Vagina (tissue), 2 donors: ENCODE measurements around the gene SLC16A8. TPM values are rescaled to one million over a fixed set of nuclear protein-coding genes. Genes with fewer than 3 reads are reported as not detected.
A peak's percentile ranks its signal among the peaks of the same experiment; 100 is the strongest.
"Not testable (repeated sequence)": the region's sequence is repeated elsewhere in the genome, so short reads cannot be mapped to it uniquely, and the experiment has no call there.

Experiments used
- DNase-seq, 2 donors: peaks; one replicate each; pipeline ENCODE4 v3.0.0-alpha.2; 2017; ENCODE audit errors: extremely low spot score in 2 of 2
- H3K27ac ChIP-seq: fragments of 200-600 bp; sonication (generic); one replicate; pipeline ENCODE4 v1.5.1; 2019
- H3K27me3 ChIP-seq: fragments of 200-600 bp; sonication (generic); one replicate; pipeline ENCODE4 v1.5.1; 2019
- H3K36me3 ChIP-seq, 2 donors: fragments of 200-600 bp; sonication (generic); one replicate each; pipeline ENCODE4 v1.5.1; 2017 to 2019
- H3K4me1 ChIP-seq: fragments of 200-600 bp; sonication (generic); one replicate; pipeline ENCODE4 v1.5.1; 2019
- H3K4me3 ChIP-seq, 2 donors: fragments of 200-600 bp; sonication (generic); 1 replicate in 1 of 2; 2 replicates in 1 of 2; pipeline ENCODE4 v1.5.1; 2016 to 2019
- H3K9me3 ChIP-seq: fragments of 200-600 bp; sonication (generic); one replicate; pipeline ENCODE4 v1.5.1; 2019
- POLR2A ChIP-seq, 2 donors: fragments of 450-650 bp; IDR thresholded peaks; one replicate each; pipeline ENCODE4 v1.6.1; 2017; ENCODE audit warnings: antibody characterized with exemption in 2 of 2, mild to moderate bottlenecking in 2 of 2, moderate library complexity in 2 of 2
- POLR2AphosphoS5 ChIP-seq, 2 donors: sonication (generic); formaldehyde crosslinking; IDR thresholded peaks; one replicate each; pipeline ENCODE4 v1.9.0; 2017; ENCODE audit warnings: antibody characterized with exemption in 2 of 2, mild to moderate bottlenecking in 2 of 2, low read depth in 1 of 2; ENCODE audit not compliant: insufficient read depth in 1 of 2
- intact Hi-C: fragments of 100-400 bp; cut with DNase I; formaldehyde crosslinking; loops from one replicate; pipeline ENCODE4 v1.15.1; 2023
- total RNA-seq: library from RNA; depleted of rRNA; stranded (reverse); fragments of >200 nt; gene quantifications from one replicate; pipeline ENCODE4 v1.2.3, GENCODE V29; 2016
- TF ChIP-seq, protein P1 (sequence below), 3 experiments: fragments of 450-650 bp in 2 of 3; fragments of 200-600 bp in 1 of 3; sonication (generic) in 1 of 3; IDR thresholded peaks; one replicate each; pipeline ENCODE4 v1.5.1; 2017 to 2019; ENCODE audit warnings: antibody characterized with exemption in 3 of 3, mild to moderate bottlenecking in 2 of 3, moderate library complexity in 2 of 3

Gene SLC16A8
- total RNA-seq, 1 donor from 2014 or later: 0.98 TPM

DNA sequence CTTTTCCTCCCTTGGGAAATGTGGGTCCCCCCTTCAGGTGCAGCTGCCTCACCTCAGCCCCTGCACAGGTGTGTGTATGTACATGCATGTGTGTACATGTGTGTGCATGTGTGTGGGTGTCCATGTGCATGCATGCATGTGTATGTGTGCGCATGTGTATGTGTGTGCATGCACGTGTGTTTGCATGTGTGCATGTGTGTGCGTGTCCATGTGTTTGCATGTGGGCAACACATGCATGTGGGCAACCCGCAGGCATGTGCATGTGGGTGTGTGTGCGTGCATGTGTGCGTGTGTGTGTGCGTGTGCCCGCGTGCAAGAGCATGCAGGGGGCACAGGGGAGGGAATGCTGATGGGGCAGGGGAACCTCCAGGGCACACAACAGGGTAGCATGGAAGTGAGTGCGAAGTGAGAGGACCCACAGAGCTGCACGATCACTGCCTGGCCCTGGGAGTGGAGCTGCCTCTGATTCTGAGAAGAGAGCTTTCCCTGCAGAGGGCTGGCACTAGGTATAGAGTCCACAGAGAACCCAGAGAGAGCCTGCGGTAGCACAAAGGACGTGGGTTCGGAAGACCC, 41.1 kb upstream of the SLC16A8 start:
- TF ChIP-seq POLR2AphosphoS5 (IDR thresholded peaks at IDR 0.05; ENCODE audit: insufficient read depth in 1 of 2, low read depth in 1 of 2) (no peak), POLR2A (IDR thresholded peaks at IDR 0.05) (no peak)
- TF ChIP-seq, protein P1, sequence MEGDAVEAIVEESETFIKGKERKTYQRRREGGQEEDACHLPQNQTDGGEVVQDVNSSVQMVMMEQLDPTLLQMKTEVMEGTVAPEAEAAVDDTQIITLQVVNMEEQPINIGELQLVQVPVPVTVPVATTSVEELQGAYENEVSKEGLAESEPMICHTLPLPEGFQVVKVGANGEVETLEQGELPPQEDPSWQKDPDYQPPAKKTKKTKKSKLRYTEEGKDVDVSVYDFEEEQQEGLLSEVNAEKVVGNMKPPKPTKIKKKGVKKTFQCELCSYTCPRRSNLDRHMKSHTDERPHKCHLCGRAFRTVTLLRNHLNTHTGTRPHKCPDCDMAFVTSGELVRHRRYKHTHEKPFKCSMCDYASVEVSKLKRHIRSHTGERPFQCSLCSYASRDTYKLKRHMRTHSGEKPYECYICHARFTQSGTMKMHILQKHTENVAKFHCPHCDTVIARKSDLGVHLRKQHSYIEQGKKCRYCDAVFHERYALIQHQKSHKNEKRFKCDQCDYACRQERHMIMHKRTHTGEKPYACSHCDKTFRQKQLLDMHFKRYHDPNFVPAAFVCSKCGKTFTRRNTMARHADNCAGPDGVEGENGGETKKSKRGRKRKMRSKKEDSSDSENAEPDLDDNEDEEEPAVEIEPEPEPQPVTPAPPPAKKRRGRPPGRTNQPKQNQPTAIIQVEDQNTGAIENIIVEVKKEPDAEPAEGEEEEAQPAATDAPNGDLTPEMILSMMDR (IDR thresholded peaks at IDR 0.05): no peak
- no peaks in the 10 kb centered on the region for H3K27me3 ChIP-seq
- H3K27ac ChIP-seq: no peak overlapping the region
- H3K36me3 ChIP-seq: peaks cover 0 to 4% of the 10 kb centered on the region in 2 donors
- no peak overlapping the region for H3K4me3 ChIP-seq
- intact Hi-C loops: no loop called here
- no peak for DNase-seq
- H3K9me3 ChIP-seq: no peaks in the 10 kb centered on the region
- H3K4me1 ChIP-seq: no peaks in the 10 kb centered on the region

DNA sequence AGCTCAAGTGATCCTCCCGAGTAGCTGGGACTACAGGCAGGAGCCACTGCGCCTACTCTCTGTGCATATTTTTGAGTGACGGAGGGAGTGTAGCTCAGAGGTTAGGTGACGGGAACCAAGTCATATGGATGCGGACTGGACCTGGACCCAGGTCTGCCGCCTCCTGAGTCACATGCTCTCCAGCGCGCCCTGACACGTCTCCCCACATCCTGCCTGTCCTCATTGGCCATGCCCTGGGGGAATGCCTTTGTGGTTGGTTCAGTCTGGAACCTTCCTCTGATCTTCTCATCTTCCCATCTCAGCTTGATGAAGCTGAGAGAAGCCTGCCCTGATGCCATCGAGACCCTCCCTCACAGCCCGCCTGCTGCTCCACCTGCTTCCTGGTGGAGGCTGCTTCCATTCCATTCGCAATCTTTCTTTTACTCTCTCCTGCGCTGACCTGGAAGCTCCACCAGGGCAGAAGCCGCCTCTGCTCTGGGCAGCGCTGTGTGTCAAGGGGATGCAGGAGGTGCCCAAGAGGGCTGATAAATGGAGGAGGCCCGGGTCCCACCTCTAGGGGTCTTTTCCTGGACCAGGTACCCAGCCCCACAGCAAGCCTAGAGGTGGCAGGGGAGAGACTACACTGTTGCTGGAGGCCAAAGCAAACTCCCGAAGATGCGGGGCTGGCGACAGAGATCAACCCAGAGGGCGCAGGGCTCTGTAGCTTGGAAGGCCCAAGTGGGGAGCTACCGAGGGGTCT, 40.4 kb upstream of the SLC16A8 start:
- Histone ChIP-seq H3K4me3 (no peak overlapping the region), H3K4me1 (no peaks in the 10 kb centered on the region), H3K27ac (no peak overlapping the region), H3K9me3 (no peaks in the 10 kb centered on the region), H3K27me3 (no peaks in the 10 kb centered on the region), H3K36me3 (peaks cover 0 to 4% of the 10 kb centered on the region in 2 donors)
- TF ChIP-seq POLR2A (IDR thresholded peaks at IDR 0.05) (no peak), POLR2AphosphoS5 (IDR thresholded peaks at IDR 0.05; ENCODE audit: insufficient read depth in 1 of 2, low read depth in 1 of 2) (peak in 1 of 2 donors; percentile 23)
- no peak for DNase-seq
- intact Hi-C loops: no loop called here

DNA sequence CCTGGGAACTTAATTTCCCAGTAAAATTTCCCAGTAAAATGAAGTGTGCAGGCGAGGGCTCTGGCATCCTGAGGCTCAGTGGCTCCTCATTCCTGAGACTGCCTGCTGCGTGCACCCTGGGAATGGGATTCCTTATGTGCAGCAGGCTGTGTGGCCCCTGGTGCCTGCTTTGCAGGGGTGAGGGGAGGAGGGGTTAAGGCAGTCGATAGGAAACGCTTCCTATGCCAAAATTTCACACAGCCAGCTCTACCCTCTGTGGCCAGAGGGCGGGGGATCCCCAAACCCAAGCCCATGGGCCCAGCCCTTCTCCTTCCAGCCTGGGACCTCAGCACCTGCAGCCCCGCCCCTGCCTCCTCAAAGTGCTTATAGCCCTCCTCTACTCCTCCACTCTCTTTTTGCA, 38.6 kb upstream of the SLC16A8 start:
- H3K4me1 ChIP-seq: no peaks in the 10 kb centered on the region
- TF ChIP-seq POLR2A (IDR thresholded peaks at IDR 0.05) (no peak), POLR2AphosphoS5 (IDR thresholded peaks at IDR 0.05; ENCODE audit: insufficient read depth in 1 of 2, low read depth in 1 of 2) (no peak)
- TF ChIP-seq, protein P1 (IDR thresholded peaks at IDR 0.05): no peak
- intact Hi-C loops: no loop called here

DNA sequence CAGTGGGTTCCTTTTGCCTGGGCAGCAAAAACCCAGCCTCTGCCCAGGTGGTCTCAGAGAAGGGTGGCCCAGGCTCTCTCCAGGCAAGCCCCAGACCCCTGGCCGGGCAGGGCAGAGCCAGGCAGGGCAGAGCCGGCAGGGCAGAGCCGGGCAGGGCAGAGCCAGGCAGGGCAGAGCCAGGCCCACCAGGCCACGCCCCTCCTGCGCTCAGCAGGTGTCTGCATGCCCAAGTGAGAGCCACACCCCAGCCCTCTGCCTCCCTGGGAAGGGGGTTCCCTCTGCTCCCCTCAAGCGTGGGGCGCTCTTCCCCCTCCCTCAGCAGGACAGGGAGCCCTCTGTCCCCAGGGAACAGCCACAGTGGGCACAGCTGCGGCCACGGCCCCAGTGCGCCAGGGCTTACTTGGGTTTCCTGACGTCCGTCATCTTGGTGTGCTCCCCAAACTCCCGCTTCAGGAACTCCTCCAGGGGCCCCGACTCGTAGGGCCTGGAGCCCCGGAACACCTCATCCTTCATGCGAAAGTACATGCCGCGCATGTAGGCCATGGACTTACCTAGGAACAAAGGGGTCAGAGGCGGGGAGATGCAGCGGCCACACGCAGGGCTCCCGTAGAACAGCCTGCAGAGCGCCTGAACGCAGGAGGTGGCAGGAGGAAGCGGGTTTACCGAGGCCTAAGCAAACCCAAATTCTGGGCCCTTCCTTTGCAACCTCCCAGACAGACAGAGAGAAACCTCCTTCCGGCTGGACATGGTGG, 36.6 kb upstream of the SLC16A8 start:
- no peak for TF ChIP-seq POLR2A (IDR thresholded peaks at IDR 0.05)
- TF ChIP-seq, protein P1 (IDR thresholded peaks at IDR 0.05): no peak
- TF ChIP-seq POLR2AphosphoS5 (IDR thresholded peaks at IDR 0.05; ENCODE audit: insufficient read depth in 1 of 2, low read depth in 1 of 2): no peak
- intact Hi-C loops: no loop called here

More for the DNA sequence above, 38.6 kb upstream of the SLC16A8 start:
- Histone ChIP-seq H3K27me3 (no peaks in the 10 kb centered on the region), H3K27ac (no peak overlapping the region), H3K4me3 (no peak overlapping the region), H3K9me3 (no peaks in the 10 kb centered on the region), H3K36me3 (no peaks in the 10 kb centered on the region)
- DNase-seq: no peak

DNA sequence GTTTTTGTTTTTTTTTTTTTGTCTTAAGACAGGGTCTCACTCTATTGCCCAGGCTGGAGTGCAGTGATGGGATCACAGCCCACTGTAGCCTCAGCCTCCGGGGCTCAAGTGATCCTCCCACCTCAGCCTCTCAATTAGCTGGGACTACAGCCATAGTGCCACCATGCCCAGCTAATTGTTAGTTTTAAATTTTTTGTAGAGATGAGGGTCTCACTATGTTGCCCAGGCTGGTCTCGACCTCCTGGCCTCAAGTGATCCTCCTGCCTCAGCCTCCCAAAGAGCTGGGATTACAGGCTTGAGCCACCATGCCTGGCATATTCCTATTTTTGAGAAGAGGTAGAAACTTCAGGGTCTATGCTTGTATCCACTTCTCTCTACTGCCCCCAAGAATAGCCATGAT, 34.8 kb upstream of the SLC16A8 start:
- H3K27ac ChIP-seq, H3K36me3 ChIP-seq, H3K27me3 ChIP-seq, H3K4me3 ChIP-seq, H3K4me1 ChIP-seq, H3K9me3 ChIP-seq, DNase-seq: not testable (repeated sequence)
- intact Hi-C loops: loop anchor here (10.0 kb wide), 1 partner anchor 236 kb away; no protein-coding TSS in a partner anchor

More for the DNA sequence above, 36.6 kb upstream of the SLC16A8 start:
- Histone ChIP-seq H3K9me3 (no peaks in the 10 kb centered on the region), H3K36me3 (no peaks in the 10 kb centered on the region), H3K4me3 (no peak overlapping the region), H3K27me3 (no peaks in the 10 kb centered on the region), H3K27ac (no peak overlapping the region), H3K4me1 (no peaks in the 10 kb centered on the region)
- no peak for DNase-seq
